HG03175 (cell line): ENCODE data around the gene ATG2A.

Experiments used
- ATAC-seq: cut with Tn5 transposase; IDR thresholded peaks from one replicate; pipeline ENCODE4 v1.9.1; 2021; ENCODE audit warnings: mild to moderate bottlenecking, moderate library complexity; ENCODE audit not compliant: unreplicated experiment

The ATG2A gene

DNA sequence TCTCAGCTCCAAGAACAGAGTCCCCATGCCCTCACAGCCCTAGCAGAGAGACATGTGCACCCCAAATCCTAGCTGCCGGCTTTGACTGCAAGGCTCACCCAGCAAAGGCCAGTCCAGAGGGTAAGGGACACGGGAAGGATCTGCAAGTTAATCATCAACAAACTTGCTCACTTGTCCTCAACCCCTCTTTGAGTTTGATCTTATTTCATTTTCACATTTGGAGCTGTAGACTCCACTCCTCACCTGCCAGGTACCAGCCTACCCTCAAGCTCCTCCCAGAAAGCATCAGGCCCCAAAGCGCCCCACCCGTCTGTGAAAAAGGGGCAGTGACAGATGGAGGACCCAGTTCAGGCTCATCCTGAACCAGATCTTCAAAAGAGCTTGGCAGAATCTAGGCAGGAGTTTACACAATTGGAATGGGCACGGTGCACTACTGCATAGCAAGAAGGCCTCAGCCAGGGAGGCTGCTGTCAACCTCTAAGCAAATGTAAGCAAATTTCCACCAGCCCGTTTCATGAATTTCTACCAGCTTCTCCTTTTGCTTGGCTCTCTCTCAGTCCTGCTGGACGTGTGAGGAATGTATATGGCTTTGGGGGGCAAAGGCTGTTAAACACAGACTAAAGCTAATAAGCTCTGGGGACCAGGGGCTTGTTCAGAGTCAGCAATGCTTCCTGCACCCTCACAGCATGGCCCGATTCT lies 44.1 kb downstream of the ATG2A start:
- ATAC-seq = no peak

DNA sequence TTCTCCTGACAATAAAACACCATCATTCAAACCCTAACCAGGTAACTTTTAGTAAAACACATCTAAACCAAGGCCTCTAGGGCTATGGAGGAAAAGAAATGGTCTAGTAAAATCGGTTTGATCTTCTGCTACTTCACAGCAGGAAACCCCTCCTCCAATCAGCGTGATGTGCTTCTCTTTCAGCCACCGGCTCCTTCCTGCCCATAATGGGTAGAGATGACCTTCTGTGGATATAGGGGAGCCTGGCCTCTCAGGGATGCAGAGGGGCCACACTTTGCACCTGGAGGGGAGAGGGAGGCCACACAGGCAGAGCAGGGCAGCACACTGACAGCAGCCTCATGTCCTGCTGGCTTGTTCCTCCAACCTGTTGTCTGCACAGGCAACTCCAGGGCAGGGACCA lies 45.5 kb downstream of the ATG2A start:
- no peak for ATAC-seq

DNA sequence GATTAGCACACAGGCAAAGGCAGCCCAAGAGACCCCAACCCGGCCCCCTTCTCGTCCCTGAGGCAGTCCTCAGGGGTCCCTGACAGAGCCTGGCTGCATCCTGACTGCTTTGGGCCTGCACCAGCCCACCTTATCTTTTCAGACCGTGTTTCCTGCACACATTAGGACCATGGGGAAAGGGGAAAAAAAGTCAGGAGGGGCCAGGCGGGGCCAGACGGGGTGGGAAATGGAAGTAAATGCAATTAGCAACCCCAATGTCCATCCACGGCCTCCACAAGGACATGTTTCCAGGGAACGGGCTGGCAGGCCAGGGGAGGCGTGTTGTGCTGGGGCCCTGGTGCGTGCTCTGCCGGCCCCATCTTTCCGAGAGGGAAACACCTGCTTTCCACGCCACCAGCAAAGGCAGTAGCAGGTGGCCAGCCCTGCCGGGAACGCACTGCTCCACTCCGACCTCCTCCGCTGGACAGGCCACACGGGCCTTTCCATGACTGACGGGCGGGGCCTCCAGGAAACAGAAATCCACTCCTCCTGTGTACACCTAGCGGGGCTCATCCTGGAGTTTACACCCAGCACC lies 46.0 kb downstream of the ATG2A start:
- ATAC-seq = no peak

DNA sequence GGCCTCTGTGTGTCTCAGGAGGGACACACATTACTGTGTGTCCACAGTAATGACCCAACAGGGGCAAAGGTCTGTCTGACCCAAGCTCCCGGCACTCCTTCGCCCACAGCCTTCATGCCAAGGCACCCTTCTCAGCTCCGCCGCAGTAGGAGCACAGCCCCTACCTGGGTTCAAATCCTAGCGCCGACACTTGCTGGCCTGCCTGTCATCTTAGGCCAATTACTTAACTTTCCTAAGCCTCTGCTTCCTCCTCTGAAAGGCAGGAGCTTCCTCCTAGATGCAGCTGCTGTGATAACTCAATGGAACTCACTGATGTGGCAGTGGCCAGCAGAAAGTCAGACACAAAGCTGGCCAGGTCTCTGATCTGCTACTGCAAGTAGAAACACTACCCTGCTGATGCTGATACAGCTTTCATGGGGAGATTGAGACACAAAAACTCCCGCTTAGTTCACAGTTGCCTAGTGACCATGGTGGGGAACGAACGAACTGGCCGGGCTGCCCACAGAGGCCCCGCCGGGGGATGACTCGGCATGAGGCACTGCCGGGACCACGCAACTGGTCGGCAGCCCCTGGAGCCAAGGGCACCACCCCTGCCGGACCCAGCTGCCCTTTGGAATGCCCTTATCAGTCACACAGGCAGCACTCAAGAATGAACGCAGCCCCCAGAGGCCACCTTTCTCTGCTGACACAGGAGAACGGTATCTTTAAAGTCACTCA lies 46.7 kb downstream of the ATG2A start:
- no peak for ATAC-seq

DNA sequence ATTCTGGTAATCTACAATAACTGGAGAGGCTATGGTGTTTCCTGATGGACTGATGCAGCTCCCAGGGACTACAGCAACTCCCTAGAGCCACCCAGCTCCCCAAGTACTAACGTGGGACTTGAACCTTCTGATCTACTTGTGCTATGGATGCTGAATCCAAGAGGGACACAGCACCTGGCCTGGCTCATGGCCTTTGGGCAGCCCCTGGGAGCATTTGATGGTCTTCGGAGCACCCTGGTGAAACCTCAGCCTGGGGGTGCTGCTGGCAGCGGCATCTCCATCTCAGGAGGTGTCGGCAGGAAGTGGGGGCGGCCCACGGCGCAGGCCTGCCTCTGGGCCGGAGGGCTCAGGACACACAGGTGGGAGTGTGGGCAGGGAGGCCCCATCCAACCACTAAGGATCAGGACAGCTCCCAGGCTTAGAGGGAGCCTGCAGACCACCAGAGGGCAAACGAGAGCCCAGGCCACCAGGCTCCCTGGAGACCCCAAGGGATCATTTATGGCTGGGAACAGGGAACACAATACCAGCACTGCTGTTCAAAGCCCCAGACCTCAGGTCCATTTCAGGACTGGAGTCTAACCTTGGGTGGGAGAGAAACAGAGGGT lies 47.3 kb downstream of the ATG2A start:
- ATAC-seq = no peak

DNA sequence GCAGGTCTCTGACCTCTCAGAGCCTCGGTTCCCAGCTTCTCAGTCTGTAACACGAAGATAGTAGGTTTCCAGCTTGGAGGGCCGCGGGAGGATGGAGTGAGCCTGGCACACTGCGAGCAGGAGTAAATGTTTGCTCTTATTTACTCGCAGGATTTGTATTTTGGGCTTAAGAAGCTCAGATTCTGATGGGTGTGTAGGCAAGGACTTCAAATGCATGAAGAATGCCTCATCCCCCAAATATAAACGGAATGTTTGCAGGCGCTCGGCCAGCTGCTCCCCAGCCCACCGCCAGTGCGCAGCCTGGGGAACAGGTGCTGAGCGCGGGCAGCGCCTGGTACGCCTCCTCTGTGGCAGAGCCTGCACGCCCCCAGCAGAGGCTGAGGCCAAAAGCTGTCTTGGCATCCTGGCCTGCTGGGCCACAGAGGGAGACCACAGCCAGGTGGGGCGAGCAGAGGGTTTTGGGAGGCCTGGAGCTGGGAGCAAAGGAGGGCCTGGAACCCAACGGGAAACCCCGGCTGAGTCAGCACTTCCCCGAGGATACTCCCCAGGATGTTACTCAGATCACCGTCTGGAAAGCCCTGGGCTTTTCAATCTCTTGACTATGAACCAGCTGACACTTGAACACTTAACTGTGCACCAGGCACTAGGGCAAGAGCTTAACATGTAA lies 48.0 kb downstream of the ATG2A start:
- ATAC-seq = no peak

DNA sequence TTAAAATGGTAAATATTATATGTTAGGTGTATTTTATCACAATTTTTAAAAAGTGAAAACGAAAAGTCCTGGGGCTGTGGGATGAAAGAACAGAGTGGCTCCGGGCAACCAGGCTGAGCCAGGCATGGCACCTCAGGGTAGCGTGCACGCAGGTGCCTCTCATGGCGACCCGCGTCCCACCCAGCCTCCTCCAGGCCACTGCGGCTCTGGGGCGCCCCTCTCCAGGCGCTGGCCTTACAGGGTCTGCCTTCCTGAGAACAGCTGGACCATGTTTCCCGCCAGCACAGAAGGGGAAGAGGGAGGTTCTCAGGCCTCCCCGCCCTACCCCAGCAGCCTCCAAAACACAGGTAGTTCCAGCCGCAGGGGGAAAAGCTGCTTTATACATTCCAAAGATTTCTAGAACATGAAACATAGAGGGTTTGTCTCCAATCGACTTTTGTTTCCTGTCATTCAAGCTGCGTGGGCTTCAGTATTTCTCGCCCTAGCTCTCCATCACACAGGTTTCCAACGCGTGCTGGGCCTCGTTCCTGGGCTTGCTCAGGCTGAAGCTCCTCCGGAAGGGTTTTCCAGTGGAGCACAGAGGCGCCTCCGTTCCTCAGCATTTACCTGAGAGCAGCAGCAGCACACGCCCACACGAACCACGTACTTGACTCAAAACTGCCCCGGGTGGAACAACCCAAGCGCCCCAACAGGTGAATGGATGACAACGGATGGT lies 49.1 kb downstream of the ATG2A start:
- no peak for ATAC-seq

DNA sequence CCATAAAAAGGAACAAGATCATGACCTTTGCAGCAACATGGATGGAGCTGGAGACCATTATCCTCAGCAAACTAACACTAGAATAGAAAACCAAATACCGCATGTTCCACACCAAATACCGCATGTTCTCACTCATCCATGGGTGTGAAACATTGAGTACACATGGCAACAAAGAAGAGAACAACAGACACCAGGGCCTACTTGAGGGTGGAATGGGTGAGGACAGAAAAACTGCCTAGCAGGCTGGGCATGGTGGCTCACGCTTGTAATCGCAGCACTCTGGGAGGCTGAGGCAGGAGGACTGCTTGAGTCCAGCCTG lies 50.9 kb downstream of the ATG2A start:
- peak; percentile 21 for ATAC-seq

DNA sequence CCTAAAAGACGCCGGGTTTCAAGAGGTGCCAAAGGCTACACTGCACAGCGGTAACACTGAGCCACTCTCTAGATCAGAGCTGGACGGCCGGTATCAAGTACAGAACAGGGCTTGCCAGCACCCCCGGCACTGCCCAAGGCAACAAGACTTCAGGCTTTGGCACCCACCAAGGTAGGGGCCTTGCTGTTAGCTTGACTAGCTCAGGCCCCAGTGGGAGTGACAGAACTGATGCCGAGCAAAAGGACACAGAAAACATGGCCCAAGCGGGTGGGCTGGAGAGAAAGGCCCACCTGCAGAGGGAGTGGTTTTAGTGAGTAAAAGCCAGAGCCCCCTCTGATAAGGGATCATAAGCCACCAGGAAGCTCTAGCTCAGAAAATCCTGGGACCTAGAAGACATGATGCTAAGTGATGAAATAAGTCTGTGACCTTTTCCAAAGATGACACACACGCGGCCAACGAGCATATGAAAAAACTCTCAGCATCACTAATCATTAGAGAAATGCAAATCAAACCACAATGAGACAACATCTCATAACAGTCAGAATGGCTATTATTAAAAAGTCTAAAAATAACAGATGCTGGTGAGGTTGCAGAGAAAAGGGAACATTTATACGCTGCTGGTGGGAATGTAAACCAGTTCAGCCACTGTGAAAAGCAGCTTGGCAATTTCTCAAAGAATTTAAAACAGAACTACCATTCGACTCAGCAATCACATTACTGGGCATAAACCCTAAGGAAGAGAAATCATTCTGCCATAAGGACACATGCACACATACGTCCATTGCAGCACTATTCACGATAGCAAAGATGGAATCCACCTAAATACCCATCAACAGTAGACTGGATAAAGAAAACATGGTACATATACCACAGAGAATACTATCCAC lies 51.5 kb downstream of the ATG2A start:
- ATAC-seq = peak; percentile 44

DNA sequence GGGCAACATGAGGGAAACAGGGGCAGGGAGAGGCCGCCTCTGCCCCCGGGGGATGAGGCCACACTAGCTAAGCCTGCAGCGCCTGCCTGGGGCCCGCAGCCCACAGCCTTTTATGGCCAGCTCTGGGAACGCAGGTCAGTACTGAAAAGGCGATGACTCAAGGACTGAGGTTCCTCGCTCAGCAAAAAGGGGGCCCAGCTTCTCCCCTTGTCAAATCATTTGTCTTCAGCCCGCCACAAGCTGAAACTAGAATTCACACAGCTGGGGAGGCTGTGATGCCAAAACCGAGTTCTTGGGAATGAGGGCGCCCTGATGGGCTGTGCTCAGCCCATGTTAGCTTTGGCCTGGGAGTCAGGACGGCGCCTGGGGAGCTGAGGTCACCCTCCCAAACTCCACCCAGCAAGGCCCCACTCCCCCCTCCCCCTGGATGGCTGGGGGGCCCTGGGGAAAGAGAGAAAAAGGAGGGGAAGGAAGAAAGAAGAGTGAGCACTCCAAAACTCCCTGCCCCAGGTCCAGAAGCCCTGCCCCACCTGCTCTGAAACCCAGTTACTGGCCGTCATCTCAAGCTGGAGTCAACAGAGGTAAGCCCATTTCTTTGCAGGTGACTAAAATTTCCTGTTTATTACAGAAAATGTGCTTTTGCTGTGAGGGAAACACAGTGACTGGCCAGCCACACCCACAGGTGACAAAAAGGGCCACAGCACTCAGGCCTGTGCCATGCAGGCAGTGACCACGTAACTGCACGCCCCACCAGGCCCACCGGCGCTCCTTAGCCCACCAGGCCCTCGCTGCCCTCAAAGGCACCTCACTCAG lies 52.3 kb downstream of the ATG2A start:
- ATAC-seq = peak; percentile 26

DNA sequence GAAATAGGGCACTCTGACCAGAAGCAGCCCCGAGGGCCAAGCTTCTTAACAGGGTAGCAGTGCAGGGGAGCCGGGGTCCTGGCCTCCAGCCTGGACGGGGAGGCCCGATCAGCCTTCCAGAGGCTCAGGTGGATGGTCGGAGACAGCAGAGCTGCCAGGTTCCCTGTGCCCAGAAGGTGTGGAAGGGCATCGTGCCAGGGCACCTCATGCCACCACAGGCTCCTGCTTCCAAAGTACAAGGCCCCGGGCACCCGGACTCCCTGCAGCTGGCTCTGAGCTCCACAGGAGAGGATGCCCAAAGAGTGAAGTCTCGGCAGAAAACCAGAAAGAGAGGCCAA lies 52.9 kb downstream of the ATG2A start:
- no peak for ATAC-seq

DNA sequence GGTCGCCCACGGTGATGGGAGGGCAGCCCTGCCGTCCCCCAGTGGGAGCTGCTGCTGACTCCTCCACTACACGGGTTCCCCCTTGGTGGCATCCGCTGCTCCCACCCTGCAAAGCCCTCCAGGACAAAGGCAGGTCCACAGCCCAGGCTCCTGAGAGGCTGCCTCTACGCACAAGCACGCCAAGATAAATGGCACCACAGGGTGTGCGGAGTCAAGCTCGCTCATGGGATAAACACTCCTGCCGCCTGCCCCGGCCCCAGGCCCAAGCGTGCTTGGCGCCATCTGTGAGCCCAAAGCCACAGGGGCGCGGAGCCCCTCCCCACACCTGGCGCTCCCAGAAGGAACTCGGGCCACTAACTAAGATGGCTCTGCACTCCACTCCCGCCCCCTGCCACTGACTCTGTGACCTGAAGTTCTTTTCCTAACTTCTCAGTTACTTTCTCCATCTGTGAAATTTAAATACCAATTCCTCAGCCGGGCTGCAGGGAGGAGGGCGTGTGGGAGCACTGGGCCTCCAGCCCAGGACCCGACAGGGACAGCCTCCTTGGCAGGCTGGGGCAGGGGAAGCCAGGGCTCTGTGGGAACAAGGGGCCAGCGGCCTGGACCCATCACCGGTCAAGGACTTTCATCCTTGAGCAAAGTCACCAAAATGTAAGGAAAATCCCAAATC lies 53.5 kb downstream of the ATG2A start:
- no peak for ATAC-seq

DNA sequence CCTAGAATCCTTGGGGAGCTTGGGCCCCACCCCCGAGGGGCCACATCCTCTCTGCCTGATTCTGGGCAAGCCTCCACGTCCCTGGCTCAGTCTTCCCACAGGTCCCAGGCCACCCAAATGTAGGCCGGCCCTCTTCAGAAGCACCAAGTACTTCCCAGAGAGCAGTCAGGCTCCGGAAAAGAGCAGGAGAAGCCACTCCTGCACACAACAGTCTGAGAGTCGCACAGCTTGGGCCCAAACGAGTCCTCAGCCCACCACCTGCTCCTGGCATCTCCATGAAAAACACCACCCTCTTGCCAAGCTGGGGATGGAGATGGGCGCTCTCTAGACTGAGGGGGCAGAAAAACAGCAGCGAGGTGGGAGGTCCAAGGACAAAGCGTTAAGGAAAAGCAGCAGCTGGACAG lies 54.0 kb downstream of the ATG2A start:
- no peak for ATAC-seq

DNA sequence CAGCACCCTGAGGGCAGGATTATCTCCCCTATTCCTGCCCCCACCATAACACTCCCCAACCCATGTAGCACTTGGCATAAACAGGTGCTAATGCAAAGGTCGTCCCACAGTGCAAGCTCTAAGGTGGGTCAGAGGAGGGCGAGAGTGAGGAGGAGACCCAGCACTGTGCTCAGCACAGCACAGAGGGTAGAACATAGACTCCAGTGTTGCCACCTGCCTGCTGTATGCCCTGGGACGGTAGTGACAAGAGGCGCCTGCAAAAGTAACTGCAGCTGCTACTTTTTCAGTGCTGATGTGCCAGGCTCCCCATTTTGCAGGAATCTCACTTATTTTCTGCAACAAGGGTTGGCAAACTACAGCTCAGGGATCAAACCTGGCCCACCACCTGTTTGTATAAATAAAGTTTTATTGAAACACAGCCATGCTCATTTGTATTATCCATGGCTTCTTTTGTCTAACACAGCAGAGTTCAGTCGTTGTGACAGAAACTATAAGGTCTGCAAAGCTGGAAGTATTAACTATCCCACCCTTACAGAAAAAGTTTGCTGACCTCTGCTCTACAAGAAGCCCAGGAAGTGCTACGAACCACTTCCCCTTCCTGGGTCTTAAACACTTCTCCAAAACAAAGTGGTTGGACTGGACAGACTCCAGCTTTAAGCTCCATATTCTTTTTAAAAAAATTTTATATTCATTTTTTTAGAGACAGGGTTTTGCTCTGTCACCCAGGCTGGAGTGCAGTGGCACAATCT lies 55.6 kb downstream of the ATG2A start:
- ATAC-seq = no peak

DNA sequence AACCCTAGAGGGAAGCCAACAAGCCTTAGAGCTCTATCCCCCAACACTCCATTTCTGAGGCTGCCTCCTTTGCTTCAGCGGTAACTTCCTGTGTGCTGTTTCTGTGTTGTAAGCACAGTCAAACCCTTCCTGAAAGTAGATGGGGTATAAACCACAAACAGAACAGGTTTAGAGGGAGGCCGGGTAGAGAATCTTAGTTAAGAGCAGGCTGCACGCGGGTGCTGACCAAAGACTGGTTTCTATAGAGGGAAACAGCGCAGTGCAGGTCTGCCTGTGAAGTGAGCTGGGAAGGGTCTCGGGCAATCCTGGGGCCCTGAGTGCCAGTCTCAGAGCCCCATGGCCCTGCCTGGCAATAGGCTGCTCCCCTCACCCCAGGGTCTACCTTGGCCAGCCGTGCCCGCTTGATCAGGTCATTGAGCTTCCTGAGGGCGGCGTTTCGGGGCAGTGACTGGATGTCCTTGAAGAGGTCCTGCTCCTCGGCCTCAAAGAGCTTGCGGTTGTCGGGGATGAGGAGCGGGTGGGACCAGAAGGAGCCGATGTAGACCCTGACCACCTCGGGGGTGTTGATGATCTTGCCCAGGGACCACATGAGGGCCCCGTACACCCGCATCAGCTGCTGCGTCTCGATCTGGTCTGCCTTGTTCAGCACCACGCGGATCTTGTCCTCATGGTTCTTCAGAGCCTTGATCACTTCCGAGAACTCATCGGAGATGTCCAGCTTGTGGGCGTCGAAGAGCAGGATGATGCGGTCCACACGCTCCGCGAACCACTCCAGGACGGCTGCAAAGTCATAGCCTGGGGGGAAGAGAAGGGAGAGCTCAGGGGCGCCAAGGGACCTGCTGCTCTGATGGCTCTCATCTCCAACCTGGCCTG lies 57.2 kb downstream of the ATG2A start:
- peak; percentile 80 for ATAC-seq

DNA sequence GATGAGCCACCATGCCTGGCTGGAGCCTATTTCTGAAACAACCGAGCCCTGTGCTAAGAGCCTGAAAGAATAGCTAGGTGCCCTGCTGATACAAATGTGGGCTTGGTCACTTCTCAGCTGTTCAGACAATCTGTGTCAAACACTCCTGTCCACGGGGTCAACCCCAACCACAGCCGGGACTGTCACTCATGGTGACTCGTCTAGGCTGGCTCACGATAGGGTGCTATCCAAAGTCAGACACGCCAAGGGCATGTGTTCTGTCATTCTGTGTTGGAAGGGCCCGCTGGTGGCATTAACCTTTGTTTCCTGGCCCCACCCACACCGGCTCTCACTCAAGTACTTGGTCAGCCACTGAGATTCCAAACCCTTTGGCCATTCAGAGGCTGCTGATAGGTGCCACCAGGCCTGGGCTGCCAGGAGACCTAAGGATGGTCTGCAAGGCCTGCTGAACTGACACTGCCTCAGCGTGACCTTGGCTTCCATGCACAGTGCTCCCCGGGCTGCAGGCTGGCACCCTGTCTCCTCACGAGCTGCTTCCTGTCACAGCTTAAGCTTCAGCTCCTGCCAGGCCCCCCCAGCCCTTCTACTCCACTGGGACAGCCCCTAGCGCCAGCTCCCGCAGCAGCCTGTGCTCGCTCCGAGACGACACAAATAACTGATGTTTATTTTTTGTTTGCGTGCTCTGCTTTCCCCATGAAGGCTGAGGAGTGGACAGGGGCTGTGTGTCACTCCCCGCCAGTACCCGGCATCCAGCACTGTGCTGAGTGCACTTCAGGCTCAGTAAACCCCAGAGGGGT lies 58.3 kb downstream of the ATG2A start:
- ATAC-seq = peak; percentile 17
